Ascending aorta (tissue), 2 donors: ENCODE data around the gene FRAT2. TPM values are rescaled to one million over a fixed set of nuclear protein-coding genes. Genes with fewer than 3 reads are reported as not detected.

Experiments
- DNase-seq, 2 donors: peaks; one replicate each; pipeline ENCODE4 v3.0.0-alpha.2; 2019; ENCODE audit warnings: low spot score in 2 of 2
- H3K27ac ChIP-seq, 2 donors: fragments of 200-600 bp; sonication (generic); one replicate each; pipeline ENCODE4 v1.5.1; 2016 to 2017; ENCODE audit warnings: mild to moderate bottlenecking in 1 of 2
- H3K27me3 ChIP-seq: fragments of 200-600 bp; sonication (generic); one replicate; pipeline ENCODE4 v1.5.1; 2017
- H3K36me3 ChIP-seq, 2 donors: fragments of 200-600 bp; sonication (generic); one replicate each; pipeline ENCODE4 v1.5.1; 2016
- H3K4me1 ChIP-seq, 2 donors: fragments of 200-600 bp; sonication (generic); one replicate each; pipeline ENCODE4 v1.5.1; 2016 to 2017; ENCODE audit warnings: mild to moderate bottlenecking in 1 of 2
- H3K4me3 ChIP-seq, 2 donors: fragments of 200-600 bp; sonication (generic); one replicate each; pipeline ENCODE4 v1.5.1; 2016 to 2017; ENCODE audit warnings: mild to moderate bottlenecking in 1 of 2
- H3K9me3 ChIP-seq, 2 donors: fragments of 200-600 bp; sonication (generic); one replicate each; pipeline ENCODE4 v1.5.1; 2016
- intact Hi-C: fragments of 100-400 bp; cut with DNase I; formaldehyde crosslinking; loops from one replicate; pipeline ENCODE4 v1.15.1; 2023
- total RNA-seq: library from RNA; depleted of rRNA; stranded (reverse); fragments of >200 nt; gene quantifications from one replicate; pipeline ENCODE4 v1.1.0, GENCODE V29; 2016
- TF ChIP-seq, protein P1 (sequence below), 3 experiments: fragments of 200-600 bp in 2 of 3; fragments of 450-650 bp in 1 of 3; sonication (generic) in 2 of 3; IDR thresholded peaks; one replicate each; pipeline ENCODE4 v1.5.1; 2016 to 2019; ENCODE audit warnings: antibody characterized with exemption in 3 of 3, mild to moderate bottlenecking in 1 of 3, moderate library complexity in 1 of 3

FRAT2 gene
- total RNA-seq, 1 donor from 2014 or later, result 32.0 TPM

DNA sequence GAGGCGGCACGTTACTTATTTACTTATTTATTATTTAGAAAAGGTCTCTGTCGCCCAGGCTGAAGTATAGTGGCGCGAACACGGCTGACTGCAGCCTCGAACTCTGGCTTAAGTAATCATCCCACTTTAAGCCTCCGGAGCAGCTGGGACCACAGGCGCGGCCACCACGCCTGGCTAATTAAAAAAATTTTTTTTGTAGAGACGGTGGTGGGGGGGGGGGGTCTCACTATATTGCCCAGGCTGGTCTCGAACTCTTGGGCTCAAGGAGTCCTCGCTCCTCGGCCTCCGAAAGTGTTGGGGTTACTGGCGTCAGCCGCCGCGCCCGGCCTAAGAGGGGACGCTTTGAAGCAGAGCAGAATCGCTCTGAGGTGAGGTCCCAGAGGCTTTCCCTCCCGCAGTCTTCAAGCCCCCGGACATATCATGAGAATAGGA lies 675 bp upstream of the FRAT2 start:
- Histone ChIP-seq H3K4me1 (peaks cover 6 to 39% of the 10 kb centered on the region in 2 donors), H3K4me3 (peak overlapping the region; percentile 73 to 98), H3K9me3 (no peaks in the 10 kb centered on the region), H3K27me3 (no peaks in the 10 kb centered on the region), H3K27ac (peak overlapping the region; percentile 87 to 96), H3K36me3 (peaks cover 4% of the 10 kb centered on the region in 2 donors)
- no peak for DNase-seq
- intact Hi-C loops, result loop anchor here (2.0 kb wide), 1 partner anchor 66 kb away; the partner anchor contains the start of gene RRP12
- TF ChIP-seq, protein P1, sequence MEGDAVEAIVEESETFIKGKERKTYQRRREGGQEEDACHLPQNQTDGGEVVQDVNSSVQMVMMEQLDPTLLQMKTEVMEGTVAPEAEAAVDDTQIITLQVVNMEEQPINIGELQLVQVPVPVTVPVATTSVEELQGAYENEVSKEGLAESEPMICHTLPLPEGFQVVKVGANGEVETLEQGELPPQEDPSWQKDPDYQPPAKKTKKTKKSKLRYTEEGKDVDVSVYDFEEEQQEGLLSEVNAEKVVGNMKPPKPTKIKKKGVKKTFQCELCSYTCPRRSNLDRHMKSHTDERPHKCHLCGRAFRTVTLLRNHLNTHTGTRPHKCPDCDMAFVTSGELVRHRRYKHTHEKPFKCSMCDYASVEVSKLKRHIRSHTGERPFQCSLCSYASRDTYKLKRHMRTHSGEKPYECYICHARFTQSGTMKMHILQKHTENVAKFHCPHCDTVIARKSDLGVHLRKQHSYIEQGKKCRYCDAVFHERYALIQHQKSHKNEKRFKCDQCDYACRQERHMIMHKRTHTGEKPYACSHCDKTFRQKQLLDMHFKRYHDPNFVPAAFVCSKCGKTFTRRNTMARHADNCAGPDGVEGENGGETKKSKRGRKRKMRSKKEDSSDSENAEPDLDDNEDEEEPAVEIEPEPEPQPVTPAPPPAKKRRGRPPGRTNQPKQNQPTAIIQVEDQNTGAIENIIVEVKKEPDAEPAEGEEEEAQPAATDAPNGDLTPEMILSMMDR (IDR thresholded peaks at IDR 0.05), result no peak

DNA sequence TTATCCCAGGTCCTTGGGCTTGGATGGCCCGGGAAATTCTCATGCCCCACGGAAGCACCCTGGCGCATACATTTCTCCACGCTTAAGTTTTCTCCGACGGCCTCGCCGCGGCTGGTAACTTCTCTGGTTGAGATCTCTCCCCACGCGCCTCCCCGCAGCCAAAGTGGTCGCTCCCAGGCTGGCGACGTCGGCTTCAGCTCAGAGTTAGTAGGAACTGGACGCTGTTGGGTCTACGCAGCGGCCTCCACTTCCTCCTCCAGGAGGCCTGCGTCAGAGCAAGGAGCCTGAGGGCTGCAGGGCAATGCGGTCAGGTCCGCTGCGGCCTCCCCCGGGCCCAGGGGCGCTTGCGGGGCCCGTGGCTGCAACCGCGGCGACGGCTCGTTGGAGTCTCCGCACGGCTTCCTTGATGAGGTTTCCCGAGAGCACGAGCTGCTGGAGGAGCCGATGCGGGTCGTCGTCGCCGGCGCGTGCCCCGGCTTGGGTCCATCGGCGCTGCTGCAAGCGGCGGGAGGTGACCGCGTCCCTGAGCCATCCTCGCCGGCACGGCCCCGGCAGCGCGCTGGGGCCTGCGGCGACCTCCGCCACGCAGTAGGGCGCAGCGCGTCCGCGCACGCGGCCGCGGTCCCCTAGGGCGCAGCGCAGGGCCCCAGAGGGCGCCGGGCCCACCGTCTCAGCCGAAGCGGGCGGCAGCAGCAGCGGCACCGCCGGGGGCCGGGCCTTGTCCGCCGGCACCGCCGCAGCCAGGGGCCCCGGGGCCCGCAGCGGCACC lies 744 bp downstream of the FRAT2 start:
- H3K27me3 ChIP-seq, result no peaks in the 10 kb centered on the region
- peak in 1 of 2 donors; percentile 80 for DNase-seq
- peak overlapping the region; percentile 87 to 96 for H3K27ac ChIP-seq
- TF ChIP-seq, protein P1 (IDR thresholded peaks at IDR 0.05), result no peak
- H3K9me3 ChIP-seq, result no peaks in the 10 kb centered on the region
- H3K4me1 ChIP-seq, result peaks cover 6 to 39% of the 10 kb centered on the region in 2 donors
- H3K4me3 ChIP-seq, result peak overlapping the region; percentile 73 to 98
- intact Hi-C loops, result loop anchor here (1.0 to 2.0 kb wide), 3 partner anchors 14 to 67 kb away; partner anchors contain the start of genes ARHGAP19, FRAT1 and RRP12
- peaks cover 4 to 13% of the 10 kb centered on the region in 2 donors for H3K36me3 ChIP-seq

DNA sequence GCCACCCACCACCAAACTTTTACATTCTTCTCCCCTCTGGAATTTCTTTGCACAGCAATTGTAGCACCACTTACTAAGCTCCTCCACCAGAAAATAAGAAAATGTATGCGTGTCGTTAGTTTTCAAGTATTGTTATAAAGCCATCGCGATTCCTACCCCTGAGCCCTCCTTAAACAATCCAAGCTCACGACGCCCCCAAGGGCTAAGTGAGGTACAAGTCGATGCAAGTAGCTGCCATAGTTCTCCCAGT lies 1.3 kb downstream of the FRAT2 start:
- intact Hi-C loops, result no loop called here

DNA sequence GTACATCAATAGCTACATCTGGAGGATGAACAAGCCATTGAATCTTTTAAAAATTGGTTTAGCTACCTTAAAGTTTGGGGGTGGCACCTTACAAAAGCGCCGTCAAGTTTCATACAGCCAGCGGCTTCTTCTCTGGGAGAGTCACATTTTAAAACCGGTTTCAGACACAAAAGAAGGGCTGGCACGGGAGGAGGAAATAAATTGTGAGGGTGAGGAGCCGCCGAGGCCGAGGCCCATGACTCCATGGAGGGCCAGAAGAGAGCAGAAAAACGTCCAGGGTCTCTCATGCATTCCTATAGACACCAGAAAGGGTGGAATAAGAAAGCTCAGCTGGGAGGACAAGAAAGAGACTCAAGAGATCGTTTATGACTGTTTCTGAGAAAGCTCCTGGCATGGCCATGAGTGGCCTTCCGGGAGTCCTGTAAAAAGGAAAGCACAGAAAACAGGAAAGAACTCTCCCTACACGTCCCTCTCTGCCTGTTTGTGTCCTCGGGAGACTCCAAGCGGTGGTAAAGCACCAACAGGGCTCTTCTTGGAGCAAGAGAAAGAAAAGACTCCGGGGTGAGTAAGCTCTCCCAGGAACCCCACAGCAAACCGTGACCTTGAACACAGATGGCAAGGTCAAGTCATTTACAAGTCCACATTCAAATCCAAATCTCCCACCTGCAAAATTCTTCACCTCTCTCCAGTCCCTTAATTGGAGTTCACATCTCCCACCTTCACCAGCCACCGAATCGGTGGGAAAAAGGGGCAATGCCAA lies 1.8 kb downstream of the FRAT2 start:
- TF ChIP-seq, protein P1 (IDR thresholded peaks at IDR 0.05), result no peak
- intact Hi-C loops, result no loop called here
- H3K4me1 ChIP-seq, result peaks cover 6 to 39% of the 10 kb centered on the region in 2 donors
- H3K36me3 ChIP-seq, result peaks cover 7 to 15% of the 10 kb centered on the region in 2 donors
- H3K27me3 ChIP-seq, result no peaks in the 10 kb centered on the region
- peak overlapping the region; percentile 22 to 45 for H3K27ac ChIP-seq
- no peaks in the 10 kb centered on the region for H3K9me3 ChIP-seq
- DNase-seq, result no peak
- peak overlapping the region; percentile 73 to 98 for H3K4me3 ChIP-seq

More for the DNA sequence above, 1.3 kb downstream of the FRAT2 start:
- H3K4me1 ChIP-seq, result peaks cover 6 to 39% of the 10 kb centered on the region in 2 donors
- peak overlapping the region; percentile 45 to 87 for H3K27ac ChIP-seq
- peak overlapping the region; percentile 73 to 98 for H3K4me3 ChIP-seq
- no peaks in the 10 kb centered on the region for H3K9me3 ChIP-seq
- H3K27me3 ChIP-seq, result no peaks in the 10 kb centered on the region
- TF ChIP-seq, protein P1 (IDR thresholded peaks at IDR 0.05), result no peak
- H3K36me3 ChIP-seq, result peaks cover 7 to 15% of the 10 kb centered on the region in 2 donors
- DNase-seq, result no peak

DNA sequence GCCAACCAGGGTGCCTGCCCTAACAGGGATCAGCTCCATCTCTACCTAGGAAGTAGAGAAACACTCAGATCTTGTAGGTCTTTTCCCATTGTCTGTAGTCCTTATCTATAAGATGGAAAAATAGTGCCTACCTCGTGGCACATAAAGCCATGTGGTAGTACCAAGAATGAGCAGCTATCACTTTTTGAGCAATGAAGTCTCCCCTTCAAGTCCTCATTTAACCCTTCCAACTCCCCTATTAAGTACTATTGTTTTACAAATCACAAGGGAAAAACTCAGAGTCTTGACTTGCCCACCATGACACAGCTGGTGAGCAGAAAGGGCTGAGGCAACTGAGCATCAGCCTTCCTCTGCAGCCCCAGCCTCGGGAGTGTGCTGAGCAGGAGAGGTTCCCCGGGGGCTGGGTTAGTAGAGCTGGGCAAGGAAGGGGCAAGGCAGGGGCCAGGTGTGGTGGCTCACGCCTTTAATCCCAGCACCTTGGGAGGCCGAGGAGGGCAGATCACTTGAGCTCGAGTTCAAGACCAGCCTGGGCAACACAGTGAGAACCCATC lies 3.3 kb downstream of the FRAT2 start:
- intact Hi-C loops, result no loop called here
- no peak for DNase-seq

More for the DNA sequence above, 3.3 kb downstream of the FRAT2 start:
- Histone ChIP-seq H3K4me3 (peak overlapping the region in 1 of 2 donors; percentile 73), H3K9me3 (no peaks in the 10 kb centered on the region), H3K4me1 (peaks cover 6 to 36% of the 10 kb centered on the region in 2 donors), H3K36me3 (peaks cover 7 to 15% of the 10 kb centered on the region in 2 donors), H3K27me3 (no peaks in the 10 kb centered on the region), H3K27ac (no peak overlapping the region)
- TF ChIP-seq, protein P1 (IDR thresholded peaks at IDR 0.05), result no peak
